NCI-H1092 (cell line): ENCODE data around the gene CASK.
A peak's percentile ranks its signal among the peaks of the same experiment; 100 is the strongest.

ENCODE experiments used
- DNase-seq: peaks from one replicate; lab custom pipeline; 2025; lab: John Stamatoyannopoulos, UW

The CASK gene

GRCh38 chrX:41923211-41923977 is at the start of gene CASK:
CASK (minus strand) TSS chrX:41923554; CDS start chrX:41922988, 566 bp downstream.
- peak; percentile 94 for DNase-seq

GRCh38 chrX:41971346-41971745 is 48.0 kb upstream of the CASK start:
- DNase-seq, result no peak

- DNase-seq, result no peak
Measured at GRCh38 chrX:41970419-41970818, 47.1 kb upstream of the CASK start.

GRCh38 chrX:41963348-41963747 is 40.0 kb upstream of the CASK start:
- DNase-seq, result no peak

- DNase-seq, result no peak
Measured at GRCh38 chrX:41960142-41960541, 36.8 kb upstream of the CASK start.

GRCh38 chrX:41958861-41959260 is 35.5 kb upstream of the CASK start:
- no peak for DNase-seq

- DNase-seq, result no peak
Measured at GRCh38 chrX:41956027-41956426, 32.7 kb upstream of the CASK start.

GRCh38 chrX:41952102-41952501 is 28.7 kb upstream of the CASK start:
- no peak for DNase-seq

GRCh38 chrX:41946989-41947612 is 23.7 kb upstream of the CASK start:
- DNase-seq, result no peak

GRCh38 chrX:41946235-41946634 is 22.9 kb upstream of the CASK start:
- no peak for DNase-seq

GRCh38 chrX:41935832-41936231 is 12.5 kb upstream of the CASK start:
- no peak for DNase-seq

- DNase-seq, result no peak
Measured at GRCh38 chrX:41933546-41933945, 10.2 kb upstream of the CASK start.

GRCh38 chrX:41932885-41933284 is 9.5 kb upstream of the CASK start:
- no peak for DNase-seq

- no peak for DNase-seq
Measured at GRCh38 chrX:41931591-41931990, 8.2 kb upstream of the CASK start.

- DNase-seq, result peak; percentile 16
Measured at GRCh38 chrX:41923978-41924683, 777 bp upstream of the CASK start.

GRCh38 chrX:41922431-41923151 is 763 bp downstream of the CASK start:
- peak; percentile 20 for DNase-seq

GRCh38 chrX:41921492-41922430 is 1.6 kb downstream of the CASK start:
- DNase-seq, result no peak

- DNase-seq, result no peak
Measured at GRCh38 chrX:41919870-41920269, 3.5 kb downstream of the CASK start.

- DNase-seq, result no peak
Measured at GRCh38 chrX:41917517-41917916, 5.8 kb downstream of the CASK start.

- DNase-seq, result no peak
Measured at GRCh38 chrX:41913476-41913875, 9.9 kb downstream of the CASK start.

GRCh38 chrX:41912923-41913322 is 10.4 kb downstream of the CASK start:
- DNase-seq, result no peak
